WTC11 (cell line): ENCODE measurements around the gene PSMG2. TPM values are rescaled to one million over a fixed set of nuclear protein-coding genes. Genes with fewer than 3 reads are reported as not detected.

Source experiments
- ATAC-seq: fragments of 200-7000 bp; cut with Tn5 transposase; 2 replicates; pipeline ENCODE4 v1.10.0; 2021; ENCODE audit warnings: mild to moderate bottlenecking, moderate library complexity
- CTCF ChIA-PET: fragments of 300-600 bp; sonication (Branson Sonifier 250); formaldehyde crosslinking; loops from one replicate; lab custom pipeline; 2021; ENCODE audit warnings: antibody characterized with exemption; lab: Charles Lee
- POLR2A ChIA-PET: fragments of 350-600 bp; sonication (Branson Sonifier 250); formaldehyde crosslinking; loops from one replicate; lab custom pipeline; 2021; ENCODE audit warnings: antibody characterized with exemption; lab: Charles Lee
- DNase-seq: peaks from one replicate; pipeline ENCODE4 v3.0.0; 2021; ENCODE audit warnings: low spot score
- H3K27ac Mint-ChIP-seq: 2 replicates; pipeline ENCODE4 v1.8.0; 2021; ENCODE audit warnings: mixed read lengths
- H3K27me3 Mint-ChIP-seq: 2 replicates; pipeline ENCODE4 v1.8.0; 2021; ENCODE audit warnings: low read depth, mild to moderate bottlenecking, moderate library complexity, mixed read lengths
- H3K36me3 Mint-ChIP-seq: 2 replicates; pipeline ENCODE4 v1.8.0; 2021; ENCODE audit warnings: mixed read lengths
- H3K4me1 Mint-ChIP-seq: 2 replicates; pipeline ENCODE4 v1.8.0; 2022; ENCODE audit warnings: mixed read lengths
- H3K4me3 Mint-ChIP-seq: 2 replicates; pipeline ENCODE4 v1.8.0; 2021; ENCODE audit warnings: mild to moderate bottlenecking, moderate library complexity, mixed read lengths
- H3K9me3 Mint-ChIP-seq: 2 replicates; pipeline ENCODE4 v1.8.0; 2021; ENCODE audit warnings: mixed read lengths
- CREB1 ChIP-seq: sonication (generic); formaldehyde crosslinking; IDR thresholded peaks from 2 replicates; pipeline ENCODE4 v1.8.0; 2023; ENCODE audit warnings: mild to moderate bottlenecking, missing genetic modification reagents
- CTCF ChIP-seq: fragments of 200-600 bp; IDR thresholded peaks from 2 replicates; pipeline ENCODE4 v1.8.0; 2022; ENCODE audit warnings: antibody characterized with exemption
- ERG ChIP-seq: fragments of 250-450 bp; sonication (Bioruptor Pico); IDR thresholded peaks from 2 replicates; pipeline ENCODE4 v1.8.0; 2021; ENCODE audit warnings: mild to moderate bottlenecking
- ETV6 ChIP-seq: sonication (generic); formaldehyde crosslinking; IDR thresholded peaks from 2 replicates; pipeline ENCODE4 v1.8.1; 2022; ENCODE audit warnings: mild to moderate bottlenecking, missing genetic modification reagents
- FOXJ3 ChIP-seq: sonication (generic); formaldehyde crosslinking; IDR thresholded peaks from 2 replicates; pipeline ENCODE4 v1.9.0; 2021; ENCODE audit warnings: missing genetic modification reagents, mild to moderate bottlenecking, borderline replicate concordance
- JAZF1 ChIP-seq: fragments of 250-450 bp; sonication (Bioruptor Pico); IDR thresholded peaks from 2 replicates; pipeline ENCODE4 v1.9.0; 2021; ENCODE audit warnings: moderate library complexity, mild to moderate bottlenecking, inconsistent platforms
- JUN ChIP-seq: sonication (generic); formaldehyde crosslinking; IDR thresholded peaks from 2 replicates; pipeline ENCODE4 v1.8.0; 2023; ENCODE audit warnings: mild to moderate bottlenecking, missing genetic modification reagents
- MLX ChIP-seq: sonication (generic); formaldehyde crosslinking; IDR thresholded peaks from 2 replicates; pipeline ENCODE4 v1.8.1; 2023; ENCODE audit warnings: mild to moderate bottlenecking, missing genetic modification reagents, moderate library complexity
- MYBL2 ChIP-seq: sonication (generic); formaldehyde crosslinking; IDR thresholded peaks from 2 replicates; pipeline ENCODE4 v1.8.1; 2023; ENCODE audit warnings: mild to moderate bottlenecking, moderate library complexity, missing genetic modification reagents
- NFYB ChIP-seq: sonication (generic); formaldehyde crosslinking; conservative IDR thresholded peaks from 2 replicates; pipeline ENCODE4 v1.8.0; 2022; ENCODE audit warnings: low read depth, missing genetic modification reagents
- RORB ChIP-seq: fragments of 250-450 bp; sonication (Bioruptor Pico); IDR thresholded peaks from 2 replicates; pipeline ENCODE4 v1.9.0; 2021; ENCODE audit warnings: mild to moderate bottlenecking
- SMAD3 ChIP-seq: sonication (generic); formaldehyde crosslinking; IDR thresholded peaks from 2 replicates; pipeline ENCODE4 v1.8.0; 2022; ENCODE audit warnings: missing genetic modification reagents, mild to moderate bottlenecking, borderline replicate concordance
- SP1 ChIP-seq: sonication (generic); formaldehyde crosslinking; conservative IDR thresholded peaks from 2 replicates; pipeline ENCODE4 v1.8.1; 2022; ENCODE audit warnings: missing genetic modification reagents
- STAT6 ChIP-seq: sonication (generic); formaldehyde crosslinking; conservative IDR thresholded peaks from 2 replicates; pipeline ENCODE4 v1.8.1; 2023; ENCODE audit warnings: mild to moderate bottlenecking, low read depth, missing genetic modification reagents, moderate library complexity
- ZNF219 ChIP-seq: sonication (generic); formaldehyde crosslinking; IDR thresholded peaks from 2 replicates; pipeline ENCODE4 v1.8.0; 2023; ENCODE audit warnings: missing genetic modification reagents, mild to moderate bottlenecking, borderline replicate concordance
- ZNF512 ChIP-seq: sonication (generic); formaldehyde crosslinking; IDR thresholded peaks from 2 replicates; pipeline ENCODE4 v1.8.1; 2022; ENCODE audit warnings: missing genetic modification reagents, borderline replicate concordance
- total RNA-seq: library from RNA; stranded (reverse); gene quantifications from 3 replicates; pipeline ENCODE4 v1.2.3, GENCODE V29; 2021

Gene PSMG2
- total RNA-seq, 1 experiment from 2014 or later = 78.9 TPM

GRCh38 chr18:12722731-12723130, 19.9 kb downstream of the PSMG2 start (continued):
- no peak for TF ChIP-seq ERG
- TF ChIP-seq NFYB = no peak
- no peak for TF ChIP-seq ZNF219 (CRISPR knock-in tag)
- no peak for TF ChIP-seq ZNF512 (CRISPR knock-in tag)
- TF ChIP-seq SMAD3 (CRISPR knock-in tag) = no peak
- no peak for TF ChIP-seq ETV6 (CRISPR knock-in tag)

- H3K27ac Mint-ChIP-seq = peak overlapping the region; percentile 43
- H3K27me3 Mint-ChIP-seq = no peaks in the 10 kb centered on the region
- H3K9me3 Mint-ChIP-seq = peaks cover 17% of the 10 kb centered on the region
- peaks cover 26% of the 10 kb centered on the region for H3K36me3 Mint-ChIP-seq
- no peak for ATAC-seq
- TF ChIP-seq FOXJ3 (CRISPR knock-in tag) (no peak), JAZF1 (CRISPR knock-in tag) (no peak), STAT6 (CRISPR knock-in tag) (no peak), RORB (CRISPR knock-in tag) (no peak)
- peaks cover 7% of the 10 kb centered on the region for H3K4me1 Mint-ChIP-seq
- CTCF ChIA-PET = interaction anchor here (0.5 to 4.8 kb wide), 16 partner anchors 11 to 433 kb away, joined by 3 to 56 read pairs (median 4); partner anchors contain the start of genes CEP76, PRELID3A and PSMG2
- POLR2A ChIA-PET = interaction anchor here (0.5 to 0.6 kb wide), 2 partner anchors 159 to 331 kb away, joined by 3 to 4 read pairs; no protein-coding TSS in a partner anchor
- H3K4me3 Mint-ChIP-seq = no peak overlapping the region
- no peak for DNase-seq
Observed at GRCh38 chr18:12726331-12726730, 23.5 kb downstream of the PSMG2 start.

GRCh38 chr18:12726774-12727550, 24.1 kb downstream of the PSMG2 start:
- Mint-ChIP-seq H3K4me1 (peaks cover 7% of the 10 kb centered on the region), H3K4me3 (no peak overlapping the region), H3K36me3 (peaks cover 21% of the 10 kb centered on the region), H3K9me3 (peaks cover 17% of the 10 kb centered on the region), H3K27me3 (no peaks in the 10 kb centered on the region), H3K27ac (peak overlapping the region; percentile 43)
- TF ChIP-seq SP1 (CRISPR knock-in tag) (no peak), CREB1 (no peak), MYBL2 (no peak), MLX (CRISPR knock-in tag) (no peak), CTCF (peak; percentile 90), JUN (CRISPR knock-in tag) (no peak)
- ATAC-seq = peak; percentile 89
- ChIA-PET POLR2A (interaction anchor here (0.5 to 0.6 kb wide), 3 partner anchors 40 to 332 kb away, joined by 3 to 4 read pairs (median 4); no protein-coding TSS in a partner anchor), CTCF (interaction anchor here (0.5 to 4.8 kb wide), 17 partner anchors 10 to 433 kb away, joined by 3 to 56 read pairs (median 4); partner anchors contain the start of genes CEP76, PRELID3A and PSMG2)
- peak; percentile 60 for DNase-seq
